C4-2B (cell line): ENCODE results near the gene WTIP.

Experiments
- H3K27ac ChIP-seq: fragments of 450-650 bp; 2 replicates; pipeline ENCODE4 v1.5.1; 2017
- CTCF ChIP-seq: fragments of 450-650 bp; conservative IDR thresholded peaks from 2 replicates; pipeline ENCODE4 v1.5.1; 2017; ENCODE audit warnings: mild to moderate bottlenecking
- ZFX ChIP-seq: fragments of 450-650 bp; IDR thresholded peaks from 2 replicates; pipeline ENCODE4 v1.6.1; 2017

WTIP gene

GRCh38 chr19:34501339-34502320 is 20.1 kb downstream of the WTIP start:
- H3K27ac ChIP-seq: no peak overlapping the region
- TF ChIP-seq CTCF: peak; percentile 100
- TF ChIP-seq ZFX: no peak

- no peak for TF ChIP-seq ZFX
- no peak overlapping the region for H3K27ac ChIP-seq
Measured at GRCh38 chr19:34502582-34503411, 21.2 kb downstream of the WTIP start.

- TF ChIP-seq ZFX: no peak
- no peak for TF ChIP-seq CTCF
- H3K27ac ChIP-seq: no peak overlapping the region
Measured at GRCh38 chr19:34503531-34504272, 22.1 kb downstream of the WTIP start.

- TF ChIP-seq CTCF (no peak), ZFX (no peak)
- H3K27ac ChIP-seq: no peak overlapping the region
Measured at GRCh38 chr19:34504273-34504808, 22.8 kb downstream of the WTIP start.

- TF ChIP-seq ZFX (no peak), CTCF (no peak)
- H3K27ac ChIP-seq: no peak overlapping the region
Measured at GRCh38 chr19:34504809-34505291, 23.3 kb downstream of the WTIP start.

- H3K27ac ChIP-seq: no peak overlapping the region
- TF ChIP-seq CTCF (no peak), ZFX (no peak)
Measured at GRCh38 chr19:34505321-34506025, 23.9 kb downstream of the WTIP start.

- H3K27ac ChIP-seq: no peak overlapping the region
- TF ChIP-seq CTCF (no peak), ZFX (no peak)
Measured at GRCh38 chr19:34506026-34506370, 24.4 kb downstream of the WTIP start.
